SJSA1 (cell line): ENCODE measurements around the gene LBHD2. TPM values are rescaled to one million over a fixed set of nuclear protein-coding genes. Genes with fewer than 3 reads are reported as not detected.
A peak's percentile ranks its signal among the peaks of the same experiment; 100 is the strongest.
"Not testable (repeated sequence)": the region's sequence is repeated elsewhere in the genome, so short reads cannot be mapped to it uniquely, and the experiment has no call there.

Experiments used
- DNase-seq, 2 experiments: peaks; one replicate each; pipeline ENCODE4 v3.0.0-alpha.2; 2015 to 2020; ENCODE audit warnings: low spot score in 2 of 2, low read depth in 1 of 2
- H3K27ac ChIP-seq: fragments of 250-450 bp; sonication (Bioruptor Pico); 2 replicates; pipeline ENCODE4 v1.5.1; 2020; ENCODE audit warnings: mild to moderate bottlenecking, moderate library complexity
- H3K27me3 ChIP-seq: fragments of 250-450 bp; sonication (Bioruptor Pico); replicated peaks from 2 replicates; pipeline ENCODE4 v1.5.1; 2020; ENCODE audit warnings: mild to moderate bottlenecking, moderate library complexity
- H3K36me3 ChIP-seq: fragments of 250-450 bp; sonication (Bioruptor Pico); 2 replicates; pipeline ENCODE4 v1.5.1; 2020; ENCODE audit warnings: mild to moderate bottlenecking
- H3K4me1 ChIP-seq: fragments of 250-450 bp; sonication (Bioruptor Pico); replicated peaks from 2 replicates; pipeline ENCODE4 v1.6.1; 2021; ENCODE audit warnings: mild to moderate bottlenecking
- H3K4me3 ChIP-seq: fragments of 250-450 bp; sonication (Bioruptor Pico); 2 replicates; pipeline ENCODE4 v1.5.1; 2020; ENCODE audit warnings: mild to moderate bottlenecking
- H3K9me3 ChIP-seq: fragments of 250-450 bp; sonication (Bioruptor Pico); replicated peaks from 2 replicates; pipeline ENCODE4 v1.5.1; 2020; ENCODE audit warnings: mild to moderate bottlenecking
- total RNA-seq: library from RNA; depleted of rRNA; stranded (reverse); fragments of >200 nt; shearing (Covaris generic); gene quantifications from 2 replicates; pipeline ENCODE4 v1.2.3, GENCODE V29; 2014

Gene LBHD2
- total RNA-seq, 1 experiment from 2014 or later: 0.82 TPM

- no peak for DNase-seq
- H3K4me3 ChIP-seq: no peak overlapping the region
- peak overlapping the region; percentile 97 for H3K27ac ChIP-seq
- no peaks in the 10 kb centered on the region for H3K27me3 ChIP-seq
- H3K36me3 ChIP-seq: no peaks in the 10 kb centered on the region
- H3K9me3 ChIP-seq: no peaks in the 10 kb centered on the region
- peaks cover 54% of the 10 kb centered on the region for H3K4me1 ChIP-seq
These were observed 26.7 kb downstream of the LBHD2 start for GRCh38 chr14:103110681-103111231.

- Histone ChIP-seq H3K4me3 (no peak overlapping the region), H3K36me3 (no peaks in the 10 kb centered on the region), H3K27me3 (no peaks in the 10 kb centered on the region), H3K4me1 (peaks cover 54% of the 10 kb centered on the region), H3K9me3 (no peaks in the 10 kb centered on the region), H3K27ac (no peak overlapping the region; the same call in 1 of the 2 replicates)
- DNase-seq: no peak
These were observed 27.3 kb downstream of the LBHD2 start for GRCh38 chr14:103111232-103111868.

- H3K9me3 ChIP-seq: no peaks in the 10 kb centered on the region
- H3K27ac ChIP-seq: no peak overlapping the region
- H3K36me3 ChIP-seq: no peaks in the 10 kb centered on the region
- DNase-seq: no peak
- H3K4me1 ChIP-seq: peaks cover 52% of the 10 kb centered on the region
- H3K4me3 ChIP-seq: no peak overlapping the region
- H3K27me3 ChIP-seq: no peaks in the 10 kb centered on the region
These were observed 28.6 kb downstream of the LBHD2 start for GRCh38 chr14:103112400-103113243.

GRCh38 chr14:103113303-103113702 lies 29.3 kb downstream of the LBHD2 start:
- H3K27me3 ChIP-seq: no peaks in the 10 kb centered on the region
- no peak overlapping the region for H3K4me3 ChIP-seq
- no peaks in the 10 kb centered on the region for H3K36me3 ChIP-seq
- no peaks in the 10 kb centered on the region for H3K9me3 ChIP-seq
- no peak overlapping the region for H3K27ac ChIP-seq
- DNase-seq: no peak
- peaks cover 45% of the 10 kb centered on the region for H3K4me1 ChIP-seq

- Histone ChIP-seq H3K4me3 (no peak overlapping the region), H3K27ac (no peak overlapping the region), H3K36me3 (no peaks in the 10 kb centered on the region), H3K4me1 (peaks cover 40% of the 10 kb centered on the region), H3K27me3 (no peaks in the 10 kb centered on the region), H3K9me3 (no peaks in the 10 kb centered on the region)
- DNase-seq: no peak
These were observed 29.8 kb downstream of the LBHD2 start for GRCh38 chr14:103113774-103114173.

GRCh38 chr14:103115086-103115679 lies 31.2 kb downstream of the LBHD2 start:
- not testable (repeated sequence) for H3K27me3 ChIP-seq, DNase-seq, H3K4me3 ChIP-seq, H3K36me3 ChIP-seq, H3K9me3 ChIP-seq
- Histone ChIP-seq H3K4me1 (peaks cover 31% of the 10 kb centered on the region), H3K27ac (0 out of 2 replicates have a peak overlapping the region, but pooled peaks have one; percentile 24)

- no peak overlapping the region for H3K27ac ChIP-seq
- H3K9me3 ChIP-seq: no peaks in the 10 kb centered on the region
- no peaks in the 10 kb centered on the region for H3K36me3 ChIP-seq
- peaks cover 23% of the 10 kb centered on the region for H3K4me1 ChIP-seq
- no peak for DNase-seq
- no peak overlapping the region for H3K4me3 ChIP-seq
- H3K27me3 ChIP-seq: no peaks in the 10 kb centered on the region
These were observed 32.0 kb downstream of the LBHD2 start for GRCh38 chr14:103115845-103116572.

- H3K4me1 ChIP-seq: peaks cover 17% of the 10 kb centered on the region
- no peak overlapping the region for H3K4me3 ChIP-seq
- H3K36me3 ChIP-seq: no peaks in the 10 kb centered on the region
- H3K9me3 ChIP-seq: no peaks in the 10 kb centered on the region
- no peak for DNase-seq
- H3K27me3 ChIP-seq: no peaks in the 10 kb centered on the region
- H3K27ac ChIP-seq: no peak overlapping the region
These were observed 32.6 kb downstream of the LBHD2 start for GRCh38 chr14:103116636-103117035.

GRCh38 chr14:103117499-103117898 lies 33.5 kb downstream of the LBHD2 start:
- H3K27ac ChIP-seq, H3K9me3 ChIP-seq, H3K36me3 ChIP-seq, H3K27me3 ChIP-seq, DNase-seq, H3K4me3 ChIP-seq: not testable (repeated sequence)
- H3K4me1 ChIP-seq: peaks cover 17% of the 10 kb centered on the region

GRCh38 chr14:103118018-103118662 lies 34.1 kb downstream of the LBHD2 start:
- no peak overlapping the region for H3K27ac ChIP-seq
- H3K9me3 ChIP-seq: no peaks in the 10 kb centered on the region
- H3K4me3 ChIP-seq: no peak overlapping the region
- H3K4me1 ChIP-seq: peaks cover 23% of the 10 kb centered on the region
- no peaks in the 10 kb centered on the region for H3K36me3 ChIP-seq
- H3K27me3 ChIP-seq: no peaks in the 10 kb centered on the region
- DNase-seq: no peak

- H3K4me1 ChIP-seq: peaks cover 28% of the 10 kb centered on the region
- no peaks in the 10 kb centered on the region for H3K9me3 ChIP-seq
- 0 out of 2 replicates have a peak, but pooled peaks cover 4% of the 10 kb centered on the region for H3K36me3 ChIP-seq
- no peaks in the 10 kb centered on the region for H3K27me3 ChIP-seq
- H3K4me3 ChIP-seq: no peak overlapping the region
- no peak overlapping the region for H3K27ac ChIP-seq
- DNase-seq: no peak
These were observed 34.8 kb downstream of the LBHD2 start for GRCh38 chr14:103118663-103119404.

- not testable (repeated sequence) for H3K27me3 ChIP-seq, H3K27ac ChIP-seq, H3K36me3 ChIP-seq, DNase-seq, H3K4me3 ChIP-seq, H3K9me3 ChIP-seq
- H3K4me1 ChIP-seq: peaks cover 35% of the 10 kb centered on the region
These were observed 35.5 kb downstream of the LBHD2 start for GRCh38 chr14:103119527-103119926.
